GM23338 (cell line): Measurements from ENCODE around the gene ZCCHC10. TPM values are rescaled to one million over a fixed set of nuclear protein-coding genes. Genes with fewer than 3 reads are reported as not detected.
"Not testable (repeated sequence)": the region's sequence is repeated elsewhere in the genome, so short reads cannot be mapped to it uniquely, and the experiment has no call there.

Source experiments
- ATAC-seq: fragments of 200-7000 bp; cut with Tn5 transposase; 3 replicates; pipeline ENCODE4 v1.9.1; 2020
- DNase-seq: peaks from one replicate; pipeline ENCODE4 v3.0.0-alpha.2; 2015; ENCODE audit warnings: low spot score
- H2AFZ ChIP-seq: fragments of 200-600 bp; sonication (generic); 2 replicates; pipeline ENCODE4 v1.8.0; 2016; ENCODE audit warnings: antibody characterized with exemption, mild to moderate bottlenecking, moderate library complexity
- H3F3A ChIP-seq: fragments of 200-600 bp; sonication (generic); replicated peaks from 2 replicates; pipeline ENCODE4 v1.8.0; 2017; ENCODE audit warnings: antibody characterized with exemption, mixed run types, low read depth
- H3K27ac ChIP-seq: fragments of 200-600 bp; sonication (generic); 2 replicates; pipeline ENCODE4 v1.6.1; 2016; ENCODE audit warnings: low read depth
- H3K27me3 ChIP-seq: fragments of 200-600 bp; sonication (generic); 2 replicates; pipeline ENCODE4 v1.8.0; 2016; ENCODE audit warnings: mild to moderate bottlenecking, mixed run types, moderate library complexity; ENCODE audit not compliant: insufficient read depth
- H3K36me3 ChIP-seq: fragments of 200-600 bp; sonication (generic); 2 replicates; pipeline ENCODE4 v1.8.0; 2016; ENCODE audit warnings: mild to moderate bottlenecking; ENCODE audit not compliant: insufficient read depth
- H3K4me1 ChIP-seq: fragments of 200-600 bp; sonication (generic); 2 replicates; pipeline ENCODE4 v1.8.0; 2016; ENCODE audit warnings: mild to moderate bottlenecking, moderate library complexity; ENCODE audit not compliant: insufficient read depth
- H3K4me2 ChIP-seq: fragments of 200-600 bp; sonication (generic); 2 replicates; pipeline ENCODE4 v1.7.1; 2017; ENCODE audit warnings: mixed run types
- H3K4me3 ChIP-seq: fragments of 200-600 bp; sonication (generic); 2 replicates; pipeline ENCODE4 v1.6.1; 2016; ENCODE audit warnings: mixed run types
- H3K79me2 ChIP-seq: fragments of 200-600 bp; sonication (generic); replicated peaks from 2 replicates; pipeline ENCODE4 v1.8.0; 2017; ENCODE audit warnings: mild to moderate bottlenecking; ENCODE audit not compliant: insufficient read depth
- H3K9me2 ChIP-seq: fragments of 200-600 bp; sonication (generic); 2 replicates; pipeline ENCODE4 v1.8.0; 2017; ENCODE audit not compliant: insufficient read depth
- H4K20me1 ChIP-seq: fragments of 200-600 bp; sonication (generic); replicated peaks from 2 replicates; pipeline ENCODE4 v1.8.0; 2017; ENCODE audit warnings: mild to moderate bottlenecking; ENCODE audit not compliant: insufficient read depth
- H3K27ac Mint-ChIP-seq: 2 replicates; pipeline ENCODE4 v1.8.0; 2020; ENCODE audit warnings: inconsistent platforms, mild to moderate bottlenecking, moderate library complexity, mixed read lengths
- H3K27me3 Mint-ChIP-seq: 3 replicates; pipeline ENCODE4 v1.8.0; 2022; ENCODE audit warnings: low read depth, mild to moderate bottlenecking, moderate library complexity, mixed read lengths, inconsistent platforms; ENCODE audit not compliant: insufficient read depth, poor library complexity
- H3K36me3 Mint-ChIP-seq: 3 replicates; pipeline ENCODE4 v1.8.0; 2021; ENCODE audit warnings: low read depth, mild to moderate bottlenecking, inconsistent platforms, moderate library complexity, mixed read lengths
- H3K4me1 Mint-ChIP-seq: 3 replicates; pipeline ENCODE4 v1.8.0; 2020; ENCODE audit warnings: mild to moderate bottlenecking, inconsistent platforms, mixed read lengths
- H3K4me3 Mint-ChIP-seq: 3 replicates; pipeline ENCODE4 v1.8.0; 2021; ENCODE audit warnings: moderate library complexity, mild to moderate bottlenecking, inconsistent platforms, mixed read lengths
- H3K9me3 Mint-ChIP-seq: 3 replicates; pipeline ENCODE4 v1.8.0; 2020; ENCODE audit warnings: moderate library complexity, mild to moderate bottlenecking, inconsistent platforms, mixed read lengths
- CREB1 ChIP-seq: fragments of 250-450 bp; sonication (Bioruptor Pico); IDR thresholded peaks from 2 replicates; pipeline ENCODE4 v1.5.0; 2020; ENCODE audit warnings: low read depth, mild to moderate bottlenecking, moderate library complexity
- EZH2 ChIP-seq: fragments of 200-600 bp; sonication (generic); IDR thresholded peaks from one replicate; pipeline ENCODE4 v1.8.0; 2017; ENCODE audit warnings: antibody characterized with exemption, mild to moderate bottlenecking, low read depth; ENCODE audit not compliant: unreplicated experiment
- EZH2phosphoT487 ChIP-seq: fragments of 200-600 bp; sonication (generic); IDR thresholded peaks from one replicate; pipeline ENCODE4 v1.8.1; 2018; ENCODE audit warnings: antibody characterized with exemption; ENCODE audit not compliant: unreplicated experiment
- STAT1 ChIP-seq: IDR thresholded peaks from one replicate; pipeline ENCODE4 v1.6.1; 2016; ENCODE audit warnings: antibody characterized with exemption; ENCODE audit not compliant: unreplicated experiment
- ZNF114 ChIP-seq: fragments of 250-450 bp; sonication (Bioruptor Pico); IDR thresholded peaks from 2 replicates; pipeline ENCODE4 v1.5.0; 2020; ENCODE audit warnings: mild to moderate bottlenecking, moderate library complexity
- ZNF331 ChIP-seq: fragments of 250-450 bp; sonication (Bioruptor Pico); IDR thresholded peaks from 2 replicates; pipeline ENCODE4 v1.5.0; 2020; ENCODE audit warnings: low read depth, mild to moderate bottlenecking, moderate library complexity
- polyA plus RNA-seq: library from polyadenylated mRNA; unstranded; fragments of >200 nt; fragmentation: Nextera tagmentation; extraction: Ambion mirVana; gene quantifications from 2 replicates; pipeline ENCODE4 v1.2.1, GENCODE V29; 2016
- total RNA-seq: library from RNA; depleted of rRNA; stranded (reverse); fragments of >200 nt; shearing (Covaris generic); gene quantifications from 2 replicates; pipeline ENCODE4 v1.2.3, GENCODE V29; 2014
- TF ChIP-seq, protein P1 (sequence below): IDR thresholded peaks from one replicate; pipeline ENCODE4 v1.6.1; 2018; ENCODE audit warnings: antibody characterized with exemption; ENCODE audit not compliant: unreplicated experiment
- TF ChIP-seq, protein P2 (sequence below), 2 experiments: fragments of 200-600 bp in 1 of 2; sonication (generic) in 1 of 2; conservative IDR thresholded peaks; 2 replicates each; pipeline versions ENCODE4 v1.5.1 to v1.6.1; 2016 to 2017; ENCODE audit warnings: antibody characterized with exemption in 2 of 2, low read depth in 2 of 2, mild to moderate bottlenecking in 2 of 2, moderate library complexity in 1 of 2
- TF ChIP-seq, protein P3 (sequence below): IDR thresholded peaks from 2 replicates; pipeline ENCODE4 v1.6.1; 2016; ENCODE audit warnings: antibody characterized with exemption

The ZCCHC10 gene
- total and polyA plus RNA-seq, 2 experiments from 2014 or later: 25.3 to 90.1 TPM

DNA sequence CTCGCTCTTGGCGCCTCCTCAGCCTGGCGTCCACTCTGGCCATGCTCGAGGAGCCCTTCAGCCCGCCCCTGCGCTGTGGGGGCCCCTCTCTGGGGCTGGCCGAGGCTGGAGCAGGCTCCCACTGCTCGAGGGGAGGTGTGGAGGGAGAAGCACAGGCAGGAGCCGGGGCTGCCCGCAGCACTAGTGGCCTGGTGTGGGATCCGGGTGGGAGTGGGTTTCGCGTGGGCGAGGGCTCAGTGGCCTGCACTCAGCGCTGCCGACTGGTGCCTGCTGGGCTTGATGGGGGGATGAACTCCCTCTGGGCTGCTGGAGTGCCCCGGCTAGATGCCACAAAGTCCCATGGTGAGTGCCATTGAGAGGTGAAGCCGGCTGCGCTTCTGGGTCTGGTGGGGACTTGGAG, 21.1 kb upstream of the ZCCHC10 start:
- Histone ChIP-seq H3K4me1 (peaks cover 20% of the 10 kb centered on the region), H2AFZ (no peak overlapping the region)

DNA sequence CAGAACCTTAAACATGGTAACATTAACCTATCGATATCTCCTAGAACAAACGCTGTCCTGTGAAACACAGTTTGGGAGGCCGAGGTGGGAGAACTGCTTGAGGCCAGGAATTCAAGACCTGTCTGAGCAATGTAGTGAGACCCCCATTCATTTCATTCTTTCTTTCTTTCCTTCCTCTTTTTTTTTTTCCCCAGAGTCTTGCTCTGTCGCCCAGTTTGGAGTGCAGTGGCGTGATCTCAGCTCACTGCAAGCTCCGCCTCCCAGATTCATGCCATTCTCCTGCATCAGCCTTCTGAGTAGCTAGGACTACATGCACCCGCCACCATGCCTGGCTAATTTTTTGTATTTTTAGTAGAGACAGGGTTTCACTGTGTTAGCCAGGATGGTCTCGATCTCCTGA, 20.2 kb upstream of the ZCCHC10 start:
- H3K27ac Mint-ChIP-seq, H3K4me3 ChIP-seq, H3K4me2 ChIP-seq, H3K36me3 Mint-ChIP-seq, H2AFZ ChIP-seq, H3K27me3 ChIP-seq, H3K4me3 Mint-ChIP-seq, ATAC-seq, H3K27ac ChIP-seq, DNase-seq, H3F3A ChIP-seq, H3K27me3 Mint-ChIP-seq, H4K20me1 ChIP-seq, H3K9me2 ChIP-seq, H3K36me3 ChIP-seq, H3K9me3 Mint-ChIP-seq, H3K79me2 ChIP-seq: not testable (repeated sequence)
- H3K4me1 ChIP-seq: peaks cover 20% of the 10 kb centered on the region
- peaks cover 33% of the 10 kb centered on the region for H3K4me1 Mint-ChIP-seq

More for the DNA sequence above, 21.1 kb upstream of the ZCCHC10 start:
- no peaks in the 10 kb centered on the region for H3K9me2 ChIP-seq
- peaks cover 7% of the 10 kb centered on the region for H3K27me3 Mint-ChIP-seq
- H3K4me1 Mint-ChIP-seq: peaks cover 30% of the 10 kb centered on the region
- 0 out of 3 replicates have a peak, but pooled peaks cover 3% of the 10 kb centered on the region for H3K9me3 Mint-ChIP-seq
- TF ChIP-seq, protein P1, sequence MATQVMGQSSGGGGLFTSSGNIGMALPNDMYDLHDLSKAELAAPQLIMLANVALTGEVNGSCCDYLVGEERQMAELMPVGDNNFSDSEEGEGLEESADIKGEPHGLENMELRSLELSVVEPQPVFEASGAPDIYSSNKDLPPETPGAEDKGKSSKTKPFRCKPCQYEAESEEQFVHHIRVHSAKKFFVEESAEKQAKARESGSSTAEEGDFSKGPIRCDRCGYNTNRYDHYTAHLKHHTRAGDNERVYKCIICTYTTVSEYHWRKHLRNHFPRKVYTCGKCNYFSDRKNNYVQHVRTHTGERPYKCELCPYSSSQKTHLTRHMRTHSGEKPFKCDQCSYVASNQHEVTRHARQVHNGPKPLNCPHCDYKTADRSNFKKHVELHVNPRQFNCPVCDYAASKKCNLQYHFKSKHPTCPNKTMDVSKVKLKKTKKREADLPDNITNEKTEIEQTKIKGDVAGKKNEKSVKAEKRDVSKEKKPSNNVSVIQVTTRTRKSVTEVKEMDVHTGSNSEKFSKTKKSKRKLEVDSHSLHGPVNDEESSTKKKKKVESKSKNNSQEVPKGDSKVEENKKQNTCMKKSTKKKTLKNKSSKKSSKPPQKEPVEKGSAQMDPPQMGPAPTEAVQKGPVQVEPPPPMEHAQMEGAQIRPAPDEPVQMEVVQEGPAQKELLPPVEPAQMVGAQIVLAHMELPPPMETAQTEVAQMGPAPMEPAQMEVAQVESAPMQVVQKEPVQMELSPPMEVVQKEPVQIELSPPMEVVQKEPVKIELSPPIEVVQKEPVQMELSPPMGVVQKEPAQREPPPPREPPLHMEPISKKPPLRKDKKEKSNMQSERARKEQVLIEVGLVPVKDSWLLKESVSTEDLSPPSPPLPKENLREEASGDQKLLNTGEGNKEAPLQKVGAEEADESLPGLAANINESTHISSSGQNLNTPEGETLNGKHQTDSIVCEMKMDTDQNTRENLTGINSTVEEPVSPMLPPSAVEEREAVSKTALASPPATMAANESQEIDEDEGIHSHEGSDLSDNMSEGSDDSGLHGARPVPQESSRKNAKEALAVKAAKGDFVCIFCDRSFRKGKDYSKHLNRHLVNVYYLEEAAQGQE: no peak
- H3K36me3 ChIP-seq: no peaks in the 10 kb centered on the region
- H3K36me3 Mint-ChIP-seq: peaks cover 8% of the 10 kb centered on the region
- no peaks in the 10 kb centered on the region for H3K27me3 ChIP-seq
- ATAC-seq (no peak), DNase-seq (no peak)
- H3K79me2 ChIP-seq: peaks cover 5% of the 10 kb centered on the region
- no peak overlapping the region for H3K27ac ChIP-seq
- peaks cover 7% of the 10 kb centered on the region; the same call in 1 of the 2 replicates for H3F3A ChIP-seq
- no peak overlapping the region for H3K27ac Mint-ChIP-seq
- no peak overlapping the region for H3K4me3 Mint-ChIP-seq
- no peak overlapping the region for H3K4me3 ChIP-seq
- H4K20me1 ChIP-seq: no peaks in the 10 kb centered on the region
- no peak overlapping the region for H3K4me2 ChIP-seq

DNA sequence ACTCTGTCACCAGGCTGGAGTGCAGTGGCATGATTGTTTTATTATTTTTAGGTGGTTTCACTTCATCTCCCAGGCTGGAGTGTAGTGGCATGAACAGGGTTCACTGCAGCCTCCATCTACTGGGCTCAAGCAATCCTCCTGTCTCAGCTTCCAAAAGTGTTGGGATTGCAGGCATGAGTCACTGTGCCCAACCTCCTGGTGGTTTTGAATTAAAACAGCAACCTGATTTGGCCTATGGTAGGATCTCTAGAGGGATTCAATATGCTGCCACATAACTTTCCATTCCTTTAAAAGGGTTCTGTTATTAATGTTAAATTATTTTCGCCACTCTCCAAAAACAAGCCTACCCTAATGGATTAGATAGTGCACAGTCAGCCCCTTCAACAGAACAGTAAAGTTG, 15.6 kb upstream of the ZCCHC10 start:
- H3K4me1 Mint-ChIP-seq: peaks cover 11% of the 10 kb centered on the region
- no peak overlapping the region; the same call in 1 of the 2 replicates for H3K27ac Mint-ChIP-seq
- peaks cover 8% of the 10 kb centered on the region for H3K27me3 Mint-ChIP-seq
- no peaks in the 10 kb centered on the region; the same call in 2 of the 3 replicates for H3K9me3 Mint-ChIP-seq
- H3K4me3 Mint-ChIP-seq: no peak overlapping the region
- Histone ChIP-seq H3K27ac (no peak overlapping the region), H2AFZ (no peak overlapping the region), H3F3A (no peaks in the 10 kb centered on the region), H4K20me1 (no peaks in the 10 kb centered on the region), H3K4me2 (no peak overlapping the region), H3K4me1 (no peaks in the 10 kb centered on the region), H3K79me2 (no peaks in the 10 kb centered on the region), H3K27me3 (no peaks in the 10 kb centered on the region), H3K36me3 (no peaks in the 10 kb centered on the region), H3K9me2 (no peaks in the 10 kb centered on the region), H3K4me3 (no peak overlapping the region)
- ATAC-seq (peak; percentile 39; the same call in 1 of the 3 replicates), DNase-seq (peak; percentile 27)
- no peaks in the 10 kb centered on the region; the same call in 2 of the 3 replicates for H3K36me3 Mint-ChIP-seq
- TF ChIP-seq CREB1 (CRISPR knock-in tag) (no peak), ZNF114 (CRISPR knock-in tag) (no peak), STAT1 (no peak), ZNF331 (CRISPR knock-in tag) (no peak), EZH2 (no peak), EZH2phosphoT487 (no peak)
- TF ChIP-seq, protein P2, sequence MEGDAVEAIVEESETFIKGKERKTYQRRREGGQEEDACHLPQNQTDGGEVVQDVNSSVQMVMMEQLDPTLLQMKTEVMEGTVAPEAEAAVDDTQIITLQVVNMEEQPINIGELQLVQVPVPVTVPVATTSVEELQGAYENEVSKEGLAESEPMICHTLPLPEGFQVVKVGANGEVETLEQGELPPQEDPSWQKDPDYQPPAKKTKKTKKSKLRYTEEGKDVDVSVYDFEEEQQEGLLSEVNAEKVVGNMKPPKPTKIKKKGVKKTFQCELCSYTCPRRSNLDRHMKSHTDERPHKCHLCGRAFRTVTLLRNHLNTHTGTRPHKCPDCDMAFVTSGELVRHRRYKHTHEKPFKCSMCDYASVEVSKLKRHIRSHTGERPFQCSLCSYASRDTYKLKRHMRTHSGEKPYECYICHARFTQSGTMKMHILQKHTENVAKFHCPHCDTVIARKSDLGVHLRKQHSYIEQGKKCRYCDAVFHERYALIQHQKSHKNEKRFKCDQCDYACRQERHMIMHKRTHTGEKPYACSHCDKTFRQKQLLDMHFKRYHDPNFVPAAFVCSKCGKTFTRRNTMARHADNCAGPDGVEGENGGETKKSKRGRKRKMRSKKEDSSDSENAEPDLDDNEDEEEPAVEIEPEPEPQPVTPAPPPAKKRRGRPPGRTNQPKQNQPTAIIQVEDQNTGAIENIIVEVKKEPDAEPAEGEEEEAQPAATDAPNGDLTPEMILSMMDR (conservative IDR thresholded peaks at IDR 0.05; ENCODE audit: low read depth in 2 of 2): no peak
- TF ChIP-seq, protein P3, sequence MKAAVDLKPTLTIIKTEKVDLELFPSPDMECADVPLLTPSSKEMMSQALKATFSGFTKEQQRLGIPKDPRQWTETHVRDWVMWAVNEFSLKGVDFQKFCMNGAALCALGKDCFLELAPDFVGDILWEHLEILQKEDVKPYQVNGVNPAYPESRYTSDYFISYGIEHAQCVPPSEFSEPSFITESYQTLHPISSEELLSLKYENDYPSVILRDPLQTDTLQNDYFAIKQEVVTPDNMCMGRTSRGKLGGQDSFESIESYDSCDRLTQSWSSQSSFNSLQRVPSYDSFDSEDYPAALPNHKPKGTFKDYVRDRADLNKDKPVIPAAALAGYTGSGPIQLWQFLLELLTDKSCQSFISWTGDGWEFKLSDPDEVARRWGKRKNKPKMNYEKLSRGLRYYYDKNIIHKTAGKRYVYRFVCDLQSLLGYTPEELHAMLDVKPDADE: no peak
- TF ChIP-seq, protein P1: no peak
